ENCODE measurements around the gene RPS2. TPM values are rescaled to one million over a fixed set of nuclear protein-coding genes. Genes with fewer than 3 reads are reported as not detected.

RPS2 gene
- total RNA-seq, 1 donor from 2014 or later: 3,560 TPM

Other genes with a start within 250 kb of the RPS2 start
- 45.6 and 46.1 TPM in 2 replicates for gene NME3, start 193.3 kb downstream of the RPS2 start, total RNA-seq
- 26.1 and 26.2 TPM in 2 replicates for gene EME2, start 192.0 kb downstream of the RPS2 start, total RNA-seq
- gene MRPS34, start 191.7 kb downstream of the RPS2 start, total RNA-seq: 179 and 184 TPM in 2 replicates
- 27.1 and 28.3 TPM in 2 replicates for gene SPSB3, start 182.3 kb downstream of the RPS2 start, total RNA-seq
- 64.5 and 66.7 TPM in 2 replicates for gene NUBP2, start 181.9 kb downstream of the RPS2 start, total RNA-seq
- not detected in 2 replicates for gene IGFALS, start 171.1 kb downstream of the RPS2 start, total RNA-seq
- gene HAGH, start 138.0 kb downstream of the RPS2 start, total RNA-seq: 60.3 and 67.6 TPM in 2 replicates
- 17.6 and 20.8 TPM in 2 replicates for gene FAHD1, start 137.6 kb downstream of the RPS2 start, total RNA-seq
- not detected in 2 replicates for gene MEIOB, start 92.7 kb downstream of the RPS2 start, total RNA-seq
- not detected in 2 replicates for gene HS3ST6, start 46.4 kb downstream of the RPS2 start, total RNA-seq
- gene MSRB1, start 21.6 kb downstream of the RPS2 start, total RNA-seq: 33.5 and 35.0 TPM in 2 replicates
- 0.66 and 0.85 TPM in 2 replicates for gene RPL3L, start 10.1 kb downstream of the RPS2 start, total RNA-seq
- 132 TPM in 2 replicates for gene NDUFB10, start 5.3 kb downstream of the RPS2 start, total RNA-seq
- gene RNF151, start 2.0 kb upstream of the RPS2 start, total RNA-seq: 0.39 TPM in 1 of 2 replicates, not detected in the other
- 64.2 and 72.5 TPM in 2 replicates for gene TBL3, start 7.2 kb upstream of the RPS2 start, total RNA-seq
- gene NOXO1, start 16.6 kb upstream of the RPS2 start, total RNA-seq: 0.21 and 0.23 TPM in 2 replicates
- gene GFER, start 19.4 kb upstream of the RPS2 start, total RNA-seq: 39.2 and 40.0 TPM in 2 replicates
- gene SYNGR3, start 25.1 kb upstream of the RPS2 start, total RNA-seq: 21.1 and 21.3 TPM in 2 replicates
- gene ZNF598, start 45.0 kb upstream of the RPS2 start, total RNA-seq: 82.0 and 83.3 TPM in 2 replicates
- gene NPW, start 55.0 kb upstream of the RPS2 start, total RNA-seq: 4.2 and 5.1 TPM in 2 replicates
- gene NHERF2, start 62.1 kb upstream of the RPS2 start, total RNA-seq: 2.3 and 2.6 TPM in 2 replicates
- gene NTHL1, start 83.0 kb upstream of the RPS2 start, total RNA-seq: 43.5 and 54.7 TPM in 2 replicates
- 89.7 and 92.8 TPM in 2 replicates for gene TSC2, start 83.2 kb upstream of the RPS2 start, total RNA-seq
- gene PKD1, start 171.1 kb upstream of the RPS2 start, total RNA-seq: 86.9 and 94.4 TPM in 2 replicates
- 0.46 and 0.59 TPM in 2 replicates for gene RAB26, start 183.8 kb upstream of the RPS2 start, total RNA-seq
- gene TRAF7, start 191.0 kb upstream of the RPS2 start, total RNA-seq: 69.8 and 70.7 TPM in 2 replicates
- gene CASKIN1, start 231.8 kb upstream of the RPS2 start, total RNA-seq: 0.48 and 1.0 TPM in 2 replicates
- gene MLST8, start 240.6 kb upstream of the RPS2 start, total RNA-seq: 54.3 and 56.4 TPM in 2 replicates
- gene BRICD5, start 246.0 kb upstream of the RPS2 start, total RNA-seq: 24.6 and 25.2 TPM in 2 replicates

All from activated T-helper 2 cell treated with anti-CD3 and anti-CD28 coated beads, Interferon-gamma antibody, Interleukin-2, Interleukin-4, amounts not matched to agents 10 μg/mL and 5 μg/mL and 100 μg/mL, durations not matched to agents 14 hours and 24 hours and 36 hours (primary cell).